ENCODE data around the gene PLXNB1. TPM values are rescaled to one million over a fixed set of nuclear protein-coding genes. Genes with fewer than 3 reads are reported as not detected.

Gene PLXNB1
- total and polyA plus RNA-seq, 2 of the 13 experiments (the other 11 are each of a cell fraction or from before 2014, with no cell fraction given), result 86.0 to 143 TPM

DNA sequence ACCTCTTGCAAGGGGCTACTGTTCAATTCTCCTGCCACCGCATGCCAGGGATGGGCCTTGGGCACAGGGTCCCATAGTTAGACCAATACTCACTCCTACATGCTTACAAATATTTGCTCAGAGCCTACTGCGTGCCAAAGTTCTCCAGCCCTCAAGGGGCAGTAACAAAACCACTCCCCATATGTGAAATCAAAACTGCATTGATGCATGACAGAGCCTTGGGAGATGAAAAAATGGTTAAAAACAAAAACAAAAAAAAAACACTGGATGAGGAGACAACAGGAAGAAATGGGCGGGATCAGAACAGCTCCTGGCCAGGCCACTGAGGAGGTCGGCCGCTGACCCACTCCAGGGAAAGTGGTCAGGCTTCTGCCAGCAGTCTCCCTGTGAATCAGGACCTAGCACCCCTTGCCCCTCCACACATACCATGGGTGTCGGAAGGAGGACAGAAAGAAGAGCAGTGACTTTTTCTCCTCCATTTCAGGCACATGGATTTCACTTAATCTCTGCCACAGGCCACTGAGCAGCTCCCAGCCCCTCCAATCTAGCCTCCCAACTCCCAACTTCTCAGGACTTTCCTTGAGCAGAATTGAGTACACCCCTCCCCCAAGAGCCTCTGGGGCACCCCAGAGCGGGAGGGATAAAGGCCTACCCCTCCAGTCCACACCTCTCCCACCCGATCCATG lies 2.8 kb downstream of the PLXNB1 start (continued):
- TF ChIP-seq, protein P1, sequence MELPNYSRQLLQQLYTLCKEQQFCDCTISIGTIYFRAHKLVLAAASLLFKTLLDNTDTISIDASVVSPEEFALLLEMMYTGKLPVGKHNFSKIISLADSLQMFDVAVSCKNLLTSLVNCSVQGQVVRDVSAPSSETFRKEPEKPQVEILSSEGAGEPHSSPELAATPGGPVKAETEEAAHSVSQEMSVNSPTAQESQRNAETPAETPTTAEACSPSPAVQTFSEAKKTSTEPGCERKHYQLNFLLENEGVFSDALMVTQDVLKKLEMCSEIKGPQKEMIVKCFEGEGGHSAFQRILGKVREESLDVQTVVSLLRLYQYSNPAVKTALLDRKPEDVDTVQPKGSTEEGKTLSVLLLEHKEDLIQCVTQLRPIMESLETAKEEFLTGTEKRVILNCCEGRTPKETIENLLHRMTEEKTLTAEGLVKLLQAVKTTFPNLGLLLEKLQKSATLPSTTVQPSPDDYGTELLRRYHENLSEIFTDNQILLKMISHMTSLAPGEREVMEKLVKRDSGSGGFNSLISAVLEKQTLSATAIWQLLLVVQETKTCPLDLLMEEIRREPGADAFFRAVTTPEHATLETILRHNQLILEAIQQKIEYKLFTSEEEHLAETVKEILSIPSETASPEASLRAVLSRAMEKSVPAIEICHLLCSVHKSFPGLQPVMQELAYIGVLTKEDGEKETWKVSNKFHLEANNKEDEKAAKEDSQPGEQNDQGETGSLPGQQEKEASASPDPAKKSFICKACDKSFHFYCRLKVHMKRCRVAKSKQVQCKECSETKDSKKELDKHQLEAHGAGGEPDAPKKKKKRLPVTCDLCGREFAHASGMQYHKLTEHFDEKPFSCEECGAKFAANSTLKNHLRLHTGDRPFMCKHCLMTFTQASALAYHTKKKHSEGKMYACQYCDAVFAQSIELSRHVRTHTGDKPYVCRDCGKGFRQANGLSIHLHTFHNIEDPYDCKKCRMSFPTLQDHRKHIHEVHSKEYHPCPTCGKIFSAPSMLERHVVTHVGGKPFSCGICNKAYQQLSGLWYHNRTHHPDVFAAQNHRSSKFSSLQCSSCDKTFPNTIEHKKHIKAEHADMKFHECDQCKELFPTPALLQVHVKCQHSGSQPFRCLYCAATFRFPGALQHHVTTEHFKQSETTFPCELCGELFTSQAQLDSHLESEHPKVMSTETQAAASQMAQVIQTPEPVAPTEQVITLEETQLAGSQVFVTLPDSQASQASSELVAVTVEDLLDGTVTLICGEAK (IDR thresholded peaks at IDR 0.05), result no peak
- TF ChIP-seq, protein P1 (CRISPR knock-in tag; IDR thresholded peaks at IDR 0.05), result no peak
- TF ChIP-seq ZNF678 (CRISPR knock-in tag; IDR thresholded peaks at IDR 0.05), result no peak
- no peak for TF ChIP-seq ZMYM4 (CRISPR knock-in tag; IDR thresholded peaks at IDR 0.05)
- TF ChIP-seq ESRRA (CRISPR knock-in tag; IDR thresholded peaks at IDR 0.05; ENCODE audit: low read depth), result no peak
- no peak for TF ChIP-seq CHD4 (IDR thresholded peaks at IDR 0.05; ENCODE audit: borderline replicate concordance, low read length)
- TF ChIP-seq, protein P2, sequence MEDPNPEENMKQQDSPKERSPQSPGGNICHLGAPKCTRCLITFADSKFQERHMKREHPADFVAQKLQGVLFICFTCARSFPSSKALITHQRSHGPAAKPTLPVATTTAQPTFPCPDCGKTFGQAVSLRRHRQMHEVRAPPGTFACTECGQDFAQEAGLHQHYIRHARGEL (CRISPR knock-in tag; IDR thresholded peaks at IDR 0.05), result no peak
- no peak for TF ChIP-seq NR2F6 (IDR thresholded peaks at IDR 0.05)
- TF ChIP-seq NR2F6 (CRISPR knock-in tag; IDR thresholded peaks at IDR 0.05), result no peak; the same call in 1 of the 2 replicates
- TF ChIP-seq, protein P3, sequence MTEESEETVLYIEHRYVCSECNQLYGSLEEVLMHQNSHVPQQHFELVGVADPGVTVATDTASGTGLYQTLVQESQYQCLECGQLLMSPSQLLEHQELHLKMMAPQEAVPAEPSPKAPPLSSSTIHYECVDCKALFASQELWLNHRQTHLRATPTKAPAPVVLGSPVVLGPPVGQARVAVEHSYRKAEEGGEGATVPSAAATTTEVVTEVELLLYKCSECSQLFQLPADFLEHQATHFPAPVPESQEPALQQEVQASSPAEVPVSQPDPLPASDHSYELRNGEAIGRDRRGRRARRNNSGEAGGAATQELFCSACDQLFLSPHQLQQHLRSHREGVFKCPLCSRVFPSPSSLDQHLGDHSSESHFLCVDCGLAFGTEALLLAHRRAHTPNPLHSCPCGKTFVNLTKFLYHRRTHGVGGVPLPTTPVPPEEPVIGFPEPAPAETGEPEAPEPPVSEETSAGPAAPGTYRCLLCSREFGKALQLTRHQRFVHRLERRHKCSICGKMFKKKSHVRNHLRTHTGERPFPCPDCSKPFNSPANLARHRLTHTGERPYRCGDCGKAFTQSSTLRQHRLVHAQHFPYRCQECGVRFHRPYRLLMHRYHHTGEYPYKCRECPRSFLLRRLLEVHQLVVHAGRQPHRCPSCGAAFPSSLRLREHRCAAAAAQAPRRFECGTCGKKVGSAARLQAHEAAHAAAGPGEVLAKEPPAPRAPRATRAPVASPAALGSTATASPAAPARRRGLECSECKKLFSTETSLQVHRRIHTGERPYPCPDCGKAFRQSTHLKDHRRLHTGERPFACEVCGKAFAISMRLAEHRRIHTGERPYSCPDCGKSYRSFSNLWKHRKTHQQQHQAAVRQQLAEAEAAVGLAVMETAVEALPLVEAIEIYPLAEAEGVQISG (CRISPR knock-in tag; IDR thresholded peaks at IDR 0.05), result no peak
- TF ChIP-seq MIXL1 (CRISPR knock-in tag; IDR thresholded peaks at IDR 0.05), result 0 out of 2 replicates have a peak, but pooled peaks have one; percentile 28
- TF ChIP-seq ARNT2 (CRISPR knock-in tag; IDR thresholded peaks at IDR 0.05; ENCODE audit: low read depth), result no peak
- TF ChIP-seq, protein P4, sequence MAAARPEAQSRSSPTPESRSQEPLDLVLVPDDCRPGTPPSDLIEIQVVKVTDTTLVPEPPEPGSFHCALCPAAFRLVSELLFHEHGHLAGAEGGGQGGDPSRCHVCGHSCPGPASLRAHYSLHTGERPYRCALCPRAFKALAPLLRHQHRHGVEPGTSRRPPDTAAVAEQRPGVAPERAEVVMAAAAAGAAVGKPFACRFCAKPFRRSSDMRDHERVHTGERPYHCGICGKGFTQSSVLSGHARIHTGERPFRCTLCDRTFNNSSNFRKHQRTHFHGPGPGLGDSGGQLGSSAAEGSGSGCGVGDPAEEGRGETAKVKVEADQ (CRISPR knock-in tag; IDR thresholded peaks at IDR 0.05; ENCODE audit: borderline replicate concordance), result no peak
- TF ChIP-seq, protein P5, sequence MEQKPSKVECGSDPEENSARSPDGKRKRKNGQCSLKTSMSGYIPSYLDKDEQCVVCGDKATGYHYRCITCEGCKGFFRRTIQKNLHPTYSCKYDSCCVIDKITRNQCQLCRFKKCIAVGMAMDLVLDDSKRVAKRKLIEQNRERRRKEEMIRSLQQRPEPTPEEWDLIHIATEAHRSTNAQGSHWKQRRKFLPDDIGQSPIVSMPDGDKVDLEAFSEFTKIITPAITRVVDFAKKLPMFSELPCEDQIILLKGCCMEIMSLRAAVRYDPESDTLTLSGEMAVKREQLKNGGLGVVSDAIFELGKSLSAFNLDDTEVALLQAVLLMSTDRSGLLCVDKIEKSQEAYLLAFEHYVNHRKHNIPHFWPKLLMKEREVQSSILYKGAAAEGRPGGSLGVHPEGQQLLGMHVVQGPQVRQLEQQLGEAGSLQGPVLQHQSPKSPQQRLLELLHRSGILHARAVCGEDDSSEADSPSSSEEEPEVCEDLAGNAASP (CRISPR knock-in tag; IDR thresholded peaks at IDR 0.05; ENCODE audit: borderline replicate concordance), result no peak
- TF ChIP-seq FOXJ3 (CRISPR knock-in tag; IDR thresholded peaks at IDR 0.05; ENCODE audit: borderline replicate concordance), result no peak

All from HepG2 (cell line).